Posterior cingulate gyrus (tissue), 11 donors: ENCODE measurements around the gene BHLHE23.

ENCODE experiments used
- DNase-seq, 10 donors: peaks; one replicate each; pipeline versions ENCODE4 v3.0.0 to v3.0.0-alpha.2; 2020 to 2021; ENCODE audit warnings: mixed read lengths in 3 of 10
- intact Hi-C: fragments of 100-400 bp; cut with DNase I; formaldehyde crosslinking; loops from one replicate; pipeline ENCODE4 v1.15.1; 2023

BHLHE23 gene

GRCh38 chr20:63027221-63027921 is 20.6 kb upstream of the BHLHE23 start:
- DNase-seq, result peak in 4 of 10 donors; percentile 18 to 64 (median 54)

GRCh38 chr20:63026582-63027165 is 19.9 kb upstream of the BHLHE23 start:
- peak in 4 of 10 donors; percentile 22 to 63 (median 57) for DNase-seq
- intact Hi-C loops, result no loop called here

More at GRCh38 chr20:63027221-63027921, 20.6 kb upstream of the BHLHE23 start:
- intact Hi-C loops, result no loop called here

GRCh38 chr20:63025534-63026331 is 19.0 kb upstream of the BHLHE23 start:
- DNase-seq, result peak in 7 of 10 donors; percentile 24 to 91 (median 46)
- intact Hi-C loops, result no loop called here

GRCh38 chr20:63024573-63025392 is 18.0 kb upstream of the BHLHE23 start:
- DNase-seq, result peak in 4 of 10 donors; percentile 21 to 76 (median 62)

DNA sequence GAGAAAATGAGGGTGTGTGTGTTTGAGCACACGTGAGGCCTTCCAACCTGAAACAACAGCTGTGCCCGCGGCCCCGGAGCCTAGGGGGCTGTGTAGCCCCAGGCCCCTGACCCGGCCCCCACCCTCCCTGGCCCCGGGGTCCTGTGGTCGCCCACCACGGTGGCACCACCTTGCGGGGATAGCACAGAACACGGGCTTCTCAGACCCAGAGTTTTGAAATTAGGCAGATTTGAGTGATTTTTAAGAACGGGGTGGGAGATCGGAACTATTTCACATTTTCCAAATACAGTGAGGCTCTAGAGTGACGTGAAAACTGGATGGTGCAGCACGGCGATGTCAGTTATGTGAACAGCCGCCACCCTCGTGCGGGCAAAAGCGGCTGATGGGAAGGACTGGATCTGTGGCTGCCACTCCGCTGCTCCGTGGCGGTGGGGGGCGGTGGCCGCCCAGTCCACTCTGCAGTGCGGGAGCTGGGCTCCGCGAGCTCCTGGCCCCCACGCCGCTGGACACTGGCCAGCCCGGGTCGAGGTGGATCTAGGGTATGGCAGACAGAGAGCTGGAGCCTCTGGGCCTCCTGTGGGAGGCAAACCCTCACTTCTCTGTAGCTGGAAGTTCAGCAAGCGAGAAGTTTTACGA is 17.3 kb upstream of the BHLHE23 start:
- peak in 4 of 10 donors; percentile 15 to 73 (median 49) for DNase-seq
- intact Hi-C loops, result no loop called here

More at GRCh38 chr20:63024573-63025392, 18.0 kb upstream of the BHLHE23 start:
- intact Hi-C loops, result no loop called here

DNA sequence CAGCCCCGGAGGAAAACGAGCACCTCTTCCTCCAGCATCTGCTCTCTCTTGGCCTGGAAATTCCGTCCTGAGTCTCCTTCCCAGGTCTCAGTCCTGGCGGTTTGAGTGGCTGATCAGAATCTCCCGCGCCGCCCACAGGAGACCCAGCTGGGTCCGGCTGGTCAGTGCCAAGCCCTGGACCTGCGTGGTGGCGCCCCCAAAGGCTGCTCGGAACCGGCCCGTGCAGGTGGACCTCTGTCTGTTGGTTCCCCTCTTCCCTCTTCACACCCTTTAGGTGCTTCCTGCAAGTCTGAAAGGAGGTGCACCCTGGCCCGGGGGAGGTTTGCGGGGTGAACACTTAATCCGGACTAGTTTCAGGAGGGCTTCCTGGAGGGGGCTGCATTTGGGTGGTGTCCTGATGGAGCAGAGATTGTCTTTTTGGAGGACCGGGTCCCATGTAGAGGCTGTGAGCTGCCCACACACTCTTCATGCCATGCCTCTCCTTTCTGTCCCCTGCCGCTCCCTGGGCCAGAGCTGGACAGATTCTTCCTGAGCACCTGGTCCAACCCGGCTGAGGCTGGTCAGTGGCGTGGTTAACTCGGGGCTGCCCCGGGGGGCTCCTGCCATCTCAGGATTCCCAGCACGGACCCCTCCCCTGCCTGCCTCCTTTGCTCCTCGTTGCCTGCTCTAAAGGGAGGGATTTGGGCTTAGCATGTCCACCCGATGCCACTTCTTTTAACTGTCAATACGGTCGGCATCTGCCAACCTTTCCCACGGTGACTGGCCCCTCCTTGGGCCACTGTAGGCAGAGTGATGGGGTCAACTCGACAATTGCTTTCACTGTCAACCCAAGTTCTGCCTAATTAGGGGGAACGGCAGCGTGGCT is 16.5 kb upstream of the BHLHE23 start:
- peak in 4 of 10 donors; percentile 21 to 73 (median 58) for DNase-seq

DNA sequence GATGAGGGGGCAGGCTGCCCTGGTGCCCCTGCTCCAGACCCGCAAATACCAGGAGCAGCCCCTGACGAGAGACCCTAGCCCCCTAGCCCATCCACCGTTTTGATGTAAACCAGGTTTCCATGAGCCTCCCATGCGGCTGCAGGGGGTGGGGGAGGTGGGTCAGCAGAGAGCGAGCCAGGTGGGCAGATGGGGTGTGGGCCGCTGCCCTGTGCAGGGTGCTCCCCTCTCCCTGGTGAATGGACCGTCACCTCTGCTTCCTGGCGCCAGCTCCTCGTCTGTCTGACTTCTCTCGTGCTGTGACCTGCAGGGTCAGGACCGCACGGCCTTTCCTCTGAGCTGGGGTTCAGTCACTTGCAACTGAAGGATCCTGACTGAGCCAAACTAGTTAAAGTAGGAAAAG is 15.7 kb upstream of the BHLHE23 start:
- intact Hi-C loops, result no loop called here
- peak in 3 of 10 donors; percentile 9 to 39 (median 32) for DNase-seq

More for the DNA sequence above, 16.5 kb upstream of the BHLHE23 start:
- intact Hi-C loops, result no loop called here

- intact Hi-C loops, result no loop called here
- DNase-seq, result peak in 4 of 10 donors; percentile 15 to 66 (median 54)
Measured at GRCh38 chr20:63021356-63022321, 14.9 kb upstream of the BHLHE23 start.

- intact Hi-C loops, result no loop called here
- DNase-seq, result peak in 2 of 10 donors; percentile 23 to 51
Measured at GRCh38 chr20:63020681-63021080, 13.9 kb upstream of the BHLHE23 start.

DNA sequence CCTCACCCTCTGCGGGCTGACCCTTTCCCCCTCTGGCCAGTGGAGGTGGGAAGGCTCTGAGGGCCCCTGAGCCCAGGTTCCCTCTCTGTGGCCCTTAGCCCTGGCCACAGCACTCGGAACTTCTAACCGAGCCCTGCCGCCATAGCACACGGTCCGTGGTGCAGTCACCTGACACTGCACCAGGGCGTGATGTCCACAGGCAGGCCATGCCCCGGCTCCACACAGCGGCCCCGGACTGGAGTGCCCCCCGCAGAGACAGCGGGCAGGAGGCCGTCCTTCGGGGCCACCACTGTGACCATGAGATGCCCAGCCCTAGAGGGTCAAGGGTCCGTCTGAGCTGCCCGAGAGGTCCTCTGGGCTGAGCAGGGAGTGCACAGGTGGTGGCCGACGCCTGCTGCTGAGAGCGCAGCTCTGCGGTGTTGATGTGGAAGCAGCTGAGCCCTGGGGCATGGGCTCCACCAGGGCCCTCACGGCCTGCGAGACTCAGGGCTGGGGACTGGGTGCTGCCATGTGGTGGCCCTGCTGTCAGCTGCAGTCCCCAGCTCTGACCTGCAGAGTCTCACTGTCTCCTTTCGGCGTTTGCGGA is 11.2 kb upstream of the BHLHE23 start:
- DNase-seq, result peak in 3 of 10 donors; percentile 7 to 79 (median 70)

GRCh38 chr20:63017076-63017825 is 10.5 kb upstream of the BHLHE23 start:
- peak in 4 of 10 donors; percentile 18 to 79 (median 72) for DNase-seq
- intact Hi-C loops, result no loop called here

More for the DNA sequence above, 11.2 kb upstream of the BHLHE23 start:
- intact Hi-C loops, result no loop called here

DNA sequence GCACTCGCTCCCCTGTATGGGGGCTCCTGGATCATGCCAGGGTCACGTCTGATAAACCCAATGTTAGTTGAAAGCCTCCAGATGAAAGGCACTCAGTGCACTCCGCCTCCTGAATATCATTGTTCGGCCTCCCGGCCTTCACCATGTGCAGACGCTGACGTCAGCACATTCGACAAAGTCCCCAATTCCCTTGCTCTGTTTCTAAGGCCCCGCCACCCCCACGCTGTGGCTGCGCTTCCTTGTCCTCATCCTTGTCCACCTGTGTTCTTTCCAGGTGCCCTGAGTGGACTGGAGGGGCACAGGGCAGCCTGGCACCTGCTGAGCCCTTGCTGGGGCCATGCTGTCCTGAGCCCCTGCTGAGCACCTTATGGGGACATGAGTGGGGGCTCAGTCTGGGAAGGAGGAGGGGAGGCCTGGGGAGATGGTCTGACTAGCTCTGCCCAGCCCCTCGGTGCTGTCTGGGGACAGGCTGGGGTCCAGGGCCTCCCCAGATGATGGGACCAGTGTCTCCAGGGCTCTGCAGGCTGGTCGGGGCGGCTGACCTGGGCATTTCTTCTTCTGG is 9.8 kb upstream of the BHLHE23 start:
- intact Hi-C loops, result no loop called here
- peak in 4 of 10 donors; percentile 8 to 59 (median 44) for DNase-seq

- DNase-seq, result peak in 3 of 10 donors; percentile 57 to 73 (median 62)
- intact Hi-C loops, result no loop called here
Measured at GRCh38 chr20:63015662-63016361, 9.0 kb upstream of the BHLHE23 start.

GRCh38 chr20:63015147-63015661 is 8.4 kb upstream of the BHLHE23 start:
- DNase-seq, result peak in 1 of 10 donors; percentile 55
- intact Hi-C loops, result no loop called here

DNA sequence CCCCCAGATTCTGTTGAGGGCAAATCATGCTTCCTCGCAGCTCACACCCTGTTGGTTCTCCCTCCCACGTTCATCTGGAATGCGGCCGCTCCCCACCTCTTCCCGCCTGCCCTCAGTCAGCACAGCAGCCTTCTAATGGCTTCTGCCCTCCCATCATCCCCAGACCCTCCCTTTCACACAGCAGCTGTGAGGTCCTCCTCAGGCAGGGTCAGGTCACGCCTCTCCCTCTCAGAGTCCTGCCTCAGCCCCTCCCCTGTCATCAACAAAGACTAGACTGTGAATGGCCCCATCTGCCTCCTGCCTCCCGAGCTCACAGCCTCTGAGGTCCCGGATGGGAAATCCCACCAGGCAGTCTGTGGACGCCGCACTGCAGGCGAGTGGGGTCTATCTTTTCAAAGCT is 7.9 kb upstream of the BHLHE23 start:
- DNase-seq, result no peak
- intact Hi-C loops, result no loop called here
